Endothelial cell (in vitro differentiated cells): Measurements from ENCODE around the gene FAM200B. TPM values are rescaled to one million over a fixed set of nuclear protein-coding genes. Genes with fewer than 3 reads are reported as not detected.
"Not testable (repeated sequence)": the region's sequence is repeated elsewhere in the genome, so short reads cannot be mapped to it uniquely, and the experiment has no call there.

ENCODE experiments used
- DNase-seq: peaks from one replicate; pipeline ENCODE4 v3.0.0; 2021; ENCODE audit warnings: low spot score
- H3K27ac Mint-ChIP-seq: one replicate; pipeline ENCODE4 v1.8.0; 2021; ENCODE audit warnings: mixed read lengths, inconsistent platforms; ENCODE audit not compliant: unreplicated experiment
- H3K27me3 Mint-ChIP-seq: one replicate; pipeline ENCODE4 v1.8.0; 2021; ENCODE audit warnings: mild to moderate bottlenecking, moderate library complexity, mixed read lengths, inconsistent platforms; ENCODE audit not compliant: unreplicated experiment
- H3K36me3 Mint-ChIP-seq: one replicate; pipeline ENCODE4 v1.8.0; 2021; ENCODE audit warnings: mild to moderate bottlenecking, low read depth, mixed read lengths, inconsistent platforms; ENCODE audit not compliant: unreplicated experiment
- H3K4me1 Mint-ChIP-seq: one replicate; pipeline ENCODE4 v1.8.0; 2021; ENCODE audit warnings: mild to moderate bottlenecking, mixed read lengths, inconsistent platforms; ENCODE audit not compliant: unreplicated experiment
- H3K4me3 Mint-ChIP-seq: one replicate; pipeline ENCODE4 v1.8.0; 2021; ENCODE audit warnings: mild to moderate bottlenecking, mixed read lengths, inconsistent platforms; ENCODE audit not compliant: unreplicated experiment
- H3K9me3 Mint-ChIP-seq: one replicate; pipeline ENCODE4 v1.8.0; 2021; ENCODE audit warnings: mixed read lengths, inconsistent platforms; ENCODE audit not compliant: unreplicated experiment
- CTCF ChIP-seq: fragments of 200-600 bp; sonication (generic); IDR thresholded peaks from one replicate; pipeline ENCODE4 v1.5.0; 2021; ENCODE audit warnings: antibody characterized with exemption; ENCODE audit not compliant: unreplicated experiment
- total RNA-seq: library from RNA; stranded (reverse); fragmentation: NEBNext Ultra II Directional; extraction: Animal tissue kit (Norgen Biotek cat#: 25700); gene quantifications from one replicate; pipeline ENCODE4 v1.2.1, GENCODE V29; 2021; ENCODE audit not compliant: unreplicated experiment

Gene FAM200B
- total RNA-seq, 1 donor from 2014 or later: 22.8 TPM

- no peaks in the 10 kb centered on the region for H3K4me1 Mint-ChIP-seq
- H3K9me3 Mint-ChIP-seq: no peaks in the 10 kb centered on the region
- TF ChIP-seq CTCF: no peak
- H3K36me3 Mint-ChIP-seq: peaks cover 3% of the 10 kb centered on the region
- H3K27me3 Mint-ChIP-seq: peaks cover 2% of the 10 kb centered on the region
- no peak overlapping the region for H3K27ac Mint-ChIP-seq
- no peak overlapping the region for H3K4me3 Mint-ChIP-seq
- no peak for DNase-seq
Measured at GRCh38 chr4:15720851-15721250, 39.2 kb downstream of the FAM200B start.

- Mint-ChIP-seq H3K27ac (no peak overlapping the region), H3K9me3 (no peaks in the 10 kb centered on the region), H3K4me1 (no peaks in the 10 kb centered on the region), H3K4me3 (no peak overlapping the region), H3K36me3 (no peaks in the 10 kb centered on the region), H3K27me3 (peaks cover 2% of the 10 kb centered on the region)
- no peak for DNase-seq
- TF ChIP-seq CTCF: no peak
Measured at GRCh38 chr4:15725608-15726007, 44.0 kb downstream of the FAM200B start.

- DNase-seq: no peak
- no peaks in the 10 kb centered on the region for H3K9me3 Mint-ChIP-seq
- H3K36me3 Mint-ChIP-seq: peaks cover 3% of the 10 kb centered on the region
- H3K4me1 Mint-ChIP-seq: peaks cover 7% of the 10 kb centered on the region
- H3K27ac Mint-ChIP-seq: no peak overlapping the region
- peak; percentile 97 for TF ChIP-seq CTCF
- no peak overlapping the region for H3K4me3 Mint-ChIP-seq
- H3K27me3 Mint-ChIP-seq: no peaks in the 10 kb centered on the region
Measured at GRCh38 chr4:15729910-15730533, 48.4 kb downstream of the FAM200B start.

- DNase-seq, H3K27me3 Mint-ChIP-seq, H3K9me3 Mint-ChIP-seq, H3K27ac Mint-ChIP-seq, H3K36me3 Mint-ChIP-seq, H3K4me1 Mint-ChIP-seq, H3K4me3 Mint-ChIP-seq: not testable (repeated sequence)
Measured at GRCh38 chr4:15733061-15733460, 51.4 kb downstream of the FAM200B start.

- no peaks in the 10 kb centered on the region for H3K9me3 Mint-ChIP-seq
- DNase-seq: no peak
- no peaks in the 10 kb centered on the region for H3K27me3 Mint-ChIP-seq
- no peak overlapping the region for H3K27ac Mint-ChIP-seq
- no peak overlapping the region for H3K4me3 Mint-ChIP-seq
- TF ChIP-seq CTCF: no peak
- H3K4me1 Mint-ChIP-seq: peaks cover 7% of the 10 kb centered on the region
- peaks cover 3% of the 10 kb centered on the region for H3K36me3 Mint-ChIP-seq
Measured at GRCh38 chr4:15735536-15735935, 53.9 kb downstream of the FAM200B start.
